ENCODE measurements around the gene TSPAN13. TPM values are rescaled to one million over a fixed set of nuclear protein-coding genes. Genes with fewer than 3 reads are reported as not detected.

Gene TSPAN13
- polyA plus RNA-seq, 3 donors = 26.7 to 30.3 (median 30.2) TPM

- DNase-seq (ENCODE audit: low read depth in 3 of 3, low spot score in 2 of 3) = no peak
Observed at GRCh38 chr7:16805441-16805840, 51.9 kb downstream of the TSPAN13 start.

DNA sequence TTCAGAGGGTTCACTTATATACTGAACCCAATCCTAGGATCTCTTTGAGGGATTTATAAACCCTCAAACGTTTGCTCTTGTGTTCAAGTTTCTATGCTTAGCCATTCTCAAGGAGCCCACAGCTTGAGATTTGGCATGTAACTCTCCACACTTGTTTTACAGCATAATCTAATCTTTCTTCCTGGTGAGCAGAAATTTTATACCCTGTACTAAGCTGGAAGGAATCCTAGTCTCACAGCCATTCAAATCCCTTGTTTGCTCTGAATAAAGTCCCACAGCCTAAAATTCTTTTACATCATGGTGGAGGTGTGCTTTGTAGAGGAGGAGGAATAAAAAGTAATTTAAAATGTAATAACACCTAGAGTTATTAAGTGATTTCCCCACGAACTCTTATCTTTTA is 56.6 kb downstream of the TSPAN13 start:
- no peak for DNase-seq (ENCODE audit: low read depth in 3 of 3, low spot score in 2 of 3)

DNA sequence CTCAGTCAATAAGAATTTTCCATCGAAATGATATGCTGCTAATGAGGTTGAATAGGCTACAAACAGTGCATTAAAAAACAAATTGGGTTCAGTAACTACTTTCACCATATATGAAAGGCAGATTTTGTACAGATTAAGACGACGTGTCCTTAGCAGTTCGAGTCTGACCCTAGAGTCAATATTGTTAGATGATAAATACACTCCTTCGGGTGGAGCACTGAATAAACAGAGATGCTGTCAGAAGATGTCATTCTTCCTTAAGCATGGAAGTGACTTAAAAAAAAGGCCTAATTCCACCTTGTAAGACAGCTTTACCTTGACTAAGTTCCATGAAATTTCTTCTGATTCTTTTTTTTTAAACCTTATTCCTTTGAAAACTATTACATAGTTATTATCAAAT is 57.0 kb downstream of the TSPAN13 start:
- DNase-seq (ENCODE audit: low read depth in 3 of 3, low spot score in 2 of 3) = no peak

GRCh38 chr7:16811551-16811950 is 58.0 kb downstream of the TSPAN13 start:
- DNase-seq (ENCODE audit: low read depth in 3 of 3, low spot score in 2 of 3) = no peak

- DNase-seq (ENCODE audit: low read depth in 3 of 3, low spot score in 2 of 3) = no peak
Observed at GRCh38 chr7:16812542-16813231, 59.1 kb downstream of the TSPAN13 start.

GRCh38 chr7:16813232-16813616 is 59.7 kb downstream of the TSPAN13 start:
- DNase-seq (ENCODE audit: low read depth in 3 of 3, low spot score in 2 of 3) = no peak

DNA sequence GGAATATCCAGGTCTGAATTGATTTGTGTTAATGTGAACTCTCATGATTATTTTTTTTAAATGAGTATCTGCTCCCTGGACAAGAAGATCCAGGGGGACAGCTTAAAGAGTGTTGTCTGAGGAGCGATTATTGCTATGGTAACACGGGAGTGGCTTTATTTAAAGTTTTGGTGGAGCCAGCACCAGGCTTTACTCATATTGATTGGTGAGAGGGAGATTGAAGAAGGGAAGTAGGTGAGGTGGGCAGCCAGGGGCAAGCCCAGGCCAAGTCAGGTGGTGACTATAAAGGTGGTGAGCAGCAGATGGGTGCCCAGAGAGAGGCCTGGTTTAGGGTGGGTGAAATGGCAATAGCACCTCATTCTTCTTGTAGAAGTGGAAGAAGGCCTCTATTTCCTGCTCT is 61.4 kb downstream of the TSPAN13 start:
- DNase-seq (ENCODE audit: low read depth in 3 of 3, low spot score in 2 of 3) = no peak

DNA sequence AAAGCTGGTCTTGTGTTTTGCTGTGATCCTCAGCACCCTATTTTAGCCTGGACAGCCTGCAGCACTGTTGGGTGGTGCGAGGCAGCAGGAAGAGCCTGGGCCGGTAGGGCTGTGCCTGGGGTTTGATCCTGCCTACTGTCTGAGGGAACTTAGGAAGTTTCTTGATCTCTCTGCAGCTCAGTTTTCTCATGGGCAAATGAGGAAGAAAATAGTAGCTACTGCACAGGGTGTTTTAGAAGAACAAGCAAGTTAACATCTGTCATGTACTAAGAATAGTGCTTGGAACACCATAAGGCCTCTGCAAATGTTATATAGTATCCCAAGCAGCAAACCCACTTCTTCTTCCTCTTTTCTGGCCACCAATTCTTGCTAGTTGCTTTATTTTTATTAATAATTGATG is 63.3 kb downstream of the TSPAN13 start:
- no peak for DNase-seq (ENCODE audit: low read depth in 3 of 3, low spot score in 2 of 3)

DNA sequence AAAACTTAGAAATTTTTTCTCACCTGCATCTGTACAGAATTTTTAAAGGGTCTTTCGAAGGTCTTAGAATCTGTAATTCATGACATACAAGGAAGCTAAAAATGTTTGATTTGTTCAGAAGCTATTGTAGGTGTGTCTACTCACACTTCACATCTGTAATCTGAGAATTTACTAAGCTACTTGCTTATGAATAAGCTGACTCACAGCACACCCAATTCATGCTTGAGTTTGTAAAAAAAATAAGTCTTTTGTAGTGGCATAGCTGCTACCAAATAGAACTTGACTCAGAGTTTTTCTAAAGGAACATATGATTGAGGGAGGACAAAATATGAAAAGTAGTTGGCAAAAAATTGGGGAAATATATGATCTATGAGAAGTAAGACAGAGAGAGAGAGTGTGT is 64.0 kb downstream of the TSPAN13 start:
- DNase-seq (ENCODE audit: low read depth in 3 of 3, low spot score in 2 of 3) = no peak

- DNase-seq (ENCODE audit: low read depth in 3 of 3, low spot score in 2 of 3) = no peak
Observed at GRCh38 chr7:16818732-16819131, 65.2 kb downstream of the TSPAN13 start.

- DNase-seq (ENCODE audit: low read depth in 3 of 3, low spot score in 2 of 3) = no peak
Observed at GRCh38 chr7:16822029-16822428, 68.5 kb downstream of the TSPAN13 start.

DNA sequence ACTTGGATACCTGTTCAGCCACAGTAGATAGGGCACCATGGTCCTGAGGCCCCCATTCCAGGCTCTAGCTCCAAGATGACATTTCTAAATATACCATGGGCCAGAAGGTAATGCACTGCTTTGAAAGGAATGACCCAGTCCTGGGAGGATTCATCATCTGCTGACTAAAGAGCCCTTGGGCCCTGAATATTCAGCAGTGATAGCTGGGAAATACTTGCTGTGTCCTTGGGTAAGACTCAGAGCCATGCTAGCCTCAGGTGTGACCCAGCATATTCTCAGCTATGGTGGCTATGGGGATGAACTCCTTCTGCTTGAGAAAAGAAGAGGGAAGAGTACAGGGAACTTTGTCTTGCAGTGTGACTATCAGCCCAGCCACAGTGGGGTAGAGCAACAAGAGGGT is 72.5 kb downstream of the TSPAN13 start:
- no peak for DNase-seq (ENCODE audit: low read depth in 3 of 3, low spot score in 2 of 3)

GRCh38 chr7:16833373-16833772 is 79.8 kb downstream of the TSPAN13 start:
- no peak for DNase-seq (ENCODE audit: low read depth in 3 of 3, low spot score in 2 of 3)

Other genes with a start within 250 kb of the TSPAN13 start
- gene LRRC72, start 226.9 kb upstream of the TSPAN13 start, polyA plus RNA-seq (ENCODE audit: insufficient read length in 3 of 3) = not detected
- 10 to 100 TPM; 33.3 to 36.2 (median 36.0) TPM for gene ANKMY2, start 108.0 kb upstream of the TSPAN13 start, polyA plus RNA-seq (ENCODE audit: insufficient read length in 3 of 3)
- 10 to 100 TPM; 79.1 to 82.1 (median 79.3) TPM for gene BZW2, start 107.6 kb upstream of the TSPAN13 start, polyA plus RNA-seq (ENCODE audit: insufficient read length in 3 of 3)
- gene AGR2, start 51.2 kb downstream of the TSPAN13 start, polyA plus RNA-seq (ENCODE audit: insufficient read length in 3 of 3) = 10 to 100 TPM; 56.4 to 75.9 (median 75.7) TPM
- gene AGR3, start 128.2 kb downstream of the TSPAN13 start, polyA plus RNA-seq (ENCODE audit: insufficient read length in 3 of 3) = 1 to 10 TPM; 2.1 to 2.9 (median 2.4) TPM